Erythroblast (primary cell): ENCODE measurements around the gene CCNDBP1.

Experiments
- GATA1 ChIP-seq: IDR thresholded peaks from 2 replicates; pipeline ENCODE4 v1.6.1; 2011; ENCODE audit warnings: low read depth, mild to moderate bottlenecking, control low read depth, low read length, moderate library complexity
- POLR2A ChIP-seq: IDR thresholded peaks from 2 replicates; pipeline ENCODE4 v1.6.1; 2011; ENCODE audit warnings: mild to moderate bottlenecking, low read length

- TF ChIP-seq POLR2A (no peak), GATA1 (no peak)
These were observed 4.1 kb downstream of the CCNDBP1 start for GRCh38 chr15:43189296-43189695.
